HEK293T (cell line): Measurements from ENCODE around the gene SMURF1.

ENCODE experiments used
- ARNT ChIP-seq: fragments of 450-650 bp; IDR thresholded peaks from 2 replicates; pipeline ENCODE4 v1.6.1; 2017; ENCODE audit warnings: mild to moderate bottlenecking
- BHLHE40 ChIP-seq: fragments of 450-650 bp; IDR thresholded peaks from 2 replicates; pipeline ENCODE4 v1.6.1; 2016; ENCODE audit warnings: mild to moderate bottlenecking, moderate library complexity, borderline replicate concordance
- CTBP1 ChIP-seq: fragments of 450-650 bp; IDR thresholded peaks from 2 replicates; pipeline ENCODE4 v1.6.1; 2016; ENCODE audit warnings: borderline replicate concordance
- FOXK2 ChIP-seq: fragments of 450-650 bp; IDR thresholded peaks from 2 replicates; pipeline ENCODE4 v1.6.1; 2016; ENCODE audit warnings: mild to moderate bottlenecking
- FOXM1 ChIP-seq: fragments of 450-650 bp; IDR thresholded peaks from 2 replicates; pipeline ENCODE4 v1.6.1; 2017; ENCODE audit warnings: mild to moderate bottlenecking, borderline replicate concordance
- HDGF ChIP-seq: fragments of 450-650 bp; IDR thresholded peaks from 2 replicates; pipeline ENCODE4 v1.6.1; 2017; ENCODE audit warnings: antibody characterized with exemption, borderline replicate concordance
- LEF1 ChIP-seq: fragments of 450-650 bp; IDR thresholded peaks from 2 replicates; pipeline ENCODE4 v1.6.1; 2017; ENCODE audit warnings: mild to moderate bottlenecking, borderline replicate concordance
- SP1 ChIP-seq: fragments of 450-650 bp; IDR thresholded peaks from 2 replicates; pipeline ENCODE4 v1.6.1; 2017
- SUZ12 ChIP-seq: fragments of 450-650 bp; IDR thresholded peaks from 2 replicates; pipeline ENCODE4 v1.6.1; 2016; ENCODE audit warnings: mild to moderate bottlenecking
- TARDBP ChIP-seq: fragments of 450-650 bp; IDR thresholded peaks from 2 replicates; pipeline ENCODE4 v1.6.1; 2016

DNA sequence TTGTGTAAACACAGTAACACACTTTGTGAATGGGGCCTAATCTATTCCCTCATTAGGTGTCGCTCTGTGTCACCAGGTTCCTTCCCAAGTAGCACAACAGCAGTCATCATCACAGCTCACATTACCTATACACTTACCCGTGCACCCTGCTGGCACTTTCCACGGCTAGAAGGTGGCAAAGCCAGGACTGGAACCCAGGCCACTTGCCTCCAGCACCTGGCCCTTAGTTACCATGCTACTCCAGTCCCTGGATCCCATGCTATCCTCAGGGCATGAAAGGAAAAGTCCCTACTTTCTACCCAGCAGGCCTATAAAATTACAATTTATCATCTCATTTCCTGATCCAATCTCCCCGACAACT is 18.4 kb downstream of the SMURF1 start:
- no peak for TF ChIP-seq BHLHE40
- TF ChIP-seq SP1, result no peak
- no peak for TF ChIP-seq SUZ12
- no peak for TF ChIP-seq ARNT
- TF ChIP-seq CTBP1, result no peak
- no peak for TF ChIP-seq FOXK2
- TF ChIP-seq FOXM1, result no peak
- no peak for TF ChIP-seq HDGF
- no peak for TF ChIP-seq TARDBP
- TF ChIP-seq LEF1, result no peak
